AG10803 (cell line): Measurements from ENCODE around the gene CELF6.

Experiments used
- DNase-seq: peaks from one replicate; pipeline ENCODE4 v3.0.0; 2010; ENCODE audit warnings: low read depth
- H3K4me3 ChIP-seq: 2 replicates; pipeline ENCODE4 v1.5.1; 2011; ENCODE audit warnings: mild to moderate bottlenecking, low read length, control low read depth
- TF ChIP-seq, protein P1 (sequence below): conservative IDR thresholded peaks from 2 replicates; pipeline ENCODE4 v1.5.1; 2011; ENCODE audit warnings: mild to moderate bottlenecking, low read length, control low read depth, inconsistent platforms

The CELF6 gene

GRCh38 chr15:72237029-72237852, 82.7 kb downstream of the CELF6 start:
- TF ChIP-seq, protein P1, sequence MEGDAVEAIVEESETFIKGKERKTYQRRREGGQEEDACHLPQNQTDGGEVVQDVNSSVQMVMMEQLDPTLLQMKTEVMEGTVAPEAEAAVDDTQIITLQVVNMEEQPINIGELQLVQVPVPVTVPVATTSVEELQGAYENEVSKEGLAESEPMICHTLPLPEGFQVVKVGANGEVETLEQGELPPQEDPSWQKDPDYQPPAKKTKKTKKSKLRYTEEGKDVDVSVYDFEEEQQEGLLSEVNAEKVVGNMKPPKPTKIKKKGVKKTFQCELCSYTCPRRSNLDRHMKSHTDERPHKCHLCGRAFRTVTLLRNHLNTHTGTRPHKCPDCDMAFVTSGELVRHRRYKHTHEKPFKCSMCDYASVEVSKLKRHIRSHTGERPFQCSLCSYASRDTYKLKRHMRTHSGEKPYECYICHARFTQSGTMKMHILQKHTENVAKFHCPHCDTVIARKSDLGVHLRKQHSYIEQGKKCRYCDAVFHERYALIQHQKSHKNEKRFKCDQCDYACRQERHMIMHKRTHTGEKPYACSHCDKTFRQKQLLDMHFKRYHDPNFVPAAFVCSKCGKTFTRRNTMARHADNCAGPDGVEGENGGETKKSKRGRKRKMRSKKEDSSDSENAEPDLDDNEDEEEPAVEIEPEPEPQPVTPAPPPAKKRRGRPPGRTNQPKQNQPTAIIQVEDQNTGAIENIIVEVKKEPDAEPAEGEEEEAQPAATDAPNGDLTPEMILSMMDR: no peak
- H3K4me3 ChIP-seq: peak overlapping the region; percentile 66
- peak; percentile 98 for DNase-seq

DNA sequence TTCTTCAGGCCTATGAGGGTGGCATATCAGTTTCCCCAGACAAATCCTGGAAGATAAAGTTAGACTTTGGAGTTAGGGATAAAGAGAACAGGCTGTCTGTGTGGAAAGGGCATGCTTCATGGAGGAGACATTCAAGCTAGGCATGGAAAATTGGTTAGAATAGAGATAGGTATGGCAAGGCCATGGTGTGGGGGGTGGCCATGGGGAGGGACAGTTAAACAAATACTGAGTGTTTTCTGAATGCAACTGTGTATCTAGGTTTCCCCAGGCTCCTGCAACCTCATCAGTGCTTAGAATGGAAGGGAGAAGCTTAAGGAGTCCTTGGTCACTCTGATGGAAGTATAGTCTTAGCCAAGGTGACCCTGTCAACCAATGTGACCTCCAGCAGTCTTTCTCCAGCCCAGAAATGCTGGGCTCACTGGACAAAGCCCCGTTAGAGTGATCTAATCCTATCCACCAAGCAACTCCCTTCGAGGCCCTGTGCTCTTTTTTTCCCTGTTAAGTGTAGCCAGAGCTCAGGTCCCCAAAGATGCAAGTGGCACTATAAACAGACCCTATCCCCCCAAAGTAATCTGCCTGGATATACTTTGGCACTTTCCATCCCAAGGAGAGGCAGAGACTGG, 83.5 kb downstream of the CELF6 start:
- TF ChIP-seq, protein P1: no peak
- H3K4me3 ChIP-seq: peak overlapping the region; percentile 66
- no peak for DNase-seq

- TF ChIP-seq, protein P1: no peak
- H3K4me3 ChIP-seq: no peak overlapping the region
- DNase-seq: no peak
Observed at GRCh38 chr15:72235298-72235697, 84.7 kb downstream of the CELF6 start.
